HEK293 (cell line): ENCODE data around the gene CNGA4.

ENCODE experiments used
- CTCF ChIA-PET: fragments of 350-600 bp; formaldehyde crosslinking; extraction: SDS; loops from one replicate; lab custom pipeline; 2021; ENCODE audit warnings: antibody characterized with exemption; lab: Yijun Ruan, JAX
- POLR2A ChIA-PET: fragments of 300-600 bp; formaldehyde crosslinking; extraction: SDS; loops from one replicate; lab custom pipeline; 2020; ENCODE audit warnings: antibody characterized with exemption, inconsistent platforms; lab: Yijun Ruan, JAX
- H3K27ac ChIP-seq: fragments of 200-500 bp; sonication (Bioruptor generic); 2 replicates; pipeline ENCODE4 v1.5.1; 2014; ENCODE audit warnings: low read depth, low read length, control low read depth, inconsistent platforms; ENCODE audit errors: extremely low read depth
- H3K36me3 ChIP-seq, 2 experiments: fragments of 200-500 bp in 1 of 2; sonication (Bioruptor generic) in 1 of 2; 1 replicate in 1 of 2; 2 replicates in 1 of 2; pipeline ENCODE4 v1.5.1; 2014 to 2017; ENCODE audit warnings: inconsistent platforms in 2 of 2, low read length in 2 of 2; ENCODE audit not compliant: control insufficient read depth in 2 of 2, insufficient read depth in 1 of 2
- H3K4me1 ChIP-seq: fragments of 200-500 bp; sonication (Bioruptor generic); 2 replicates; pipeline ENCODE4 v1.5.1; 2014; ENCODE audit warnings: mild to moderate bottlenecking, low read length, inconsistent platforms; ENCODE audit not compliant: control insufficient read depth, insufficient read depth
- H3K4me3 ChIP-seq: 2 replicates; pipeline ENCODE4 v1.5.1; 2011; ENCODE audit warnings: low read depth, mild to moderate bottlenecking, control low read depth, low read length, moderate library complexity
- H3K9me3 ChIP-seq: fragments of 200-500 bp; sonication (Bioruptor generic); 2 replicates; pipeline ENCODE4 v1.5.1; 2014; ENCODE audit warnings: low read depth, low read length, inconsistent platforms; ENCODE audit not compliant: control insufficient read depth, insufficient read depth
- BCL6B ChIP-seq: fragments of 450-650 bp; formaldehyde crosslinking; IDR thresholded peaks from 2 replicates; pipeline ENCODE4 v1.5.1; 2017; ENCODE audit warnings: missing biosample characterization, missing genetic modification characterization
- SCRT1 ChIP-seq: fragments of 450-650 bp; formaldehyde crosslinking; IDR thresholded peaks from 2 replicates; pipeline ENCODE4 v1.5.1; 2016; ENCODE audit warnings: missing biosample characterization, missing genetic modification characterization, borderline replicate concordance
- YY2 ChIP-seq: fragments of 450-650 bp; formaldehyde crosslinking; IDR thresholded peaks from 2 replicates; pipeline ENCODE4 v1.5.1; 2016; ENCODE audit warnings: missing biosample characterization, missing genetic modification characterization
- ZBTB21 ChIP-seq: fragments of 450-650 bp; formaldehyde crosslinking; IDR thresholded peaks from 2 replicates; pipeline ENCODE4 v1.5.1; 2017; ENCODE audit warnings: missing biosample characterization, missing genetic modification characterization
- ZBTB48 ChIP-seq: fragments of 450-650 bp; formaldehyde crosslinking; IDR thresholded peaks from 2 replicates; pipeline ENCODE4 v1.5.1; 2016; ENCODE audit warnings: missing biosample characterization, missing genetic modification characterization
- ZNF114 ChIP-seq: fragments of 450-650 bp; formaldehyde crosslinking; IDR thresholded peaks from 2 replicates; pipeline ENCODE4 v1.5.0; 2017; ENCODE audit warnings: missing biosample characterization, missing genetic modification characterization
- ZNF175 ChIP-seq: fragments of 450-650 bp; formaldehyde crosslinking; IDR thresholded peaks from 2 replicates; pipeline ENCODE4 v1.5.1; 2016; ENCODE audit warnings: missing biosample characterization, missing genetic modification characterization
- ZNF23 ChIP-seq: fragments of 450-650 bp; formaldehyde crosslinking; IDR thresholded peaks from 2 replicates; pipeline ENCODE4 v1.5.1; 2016; ENCODE audit warnings: missing biosample characterization, missing genetic modification characterization, borderline replicate concordance
- ZNF426 ChIP-seq: fragments of 450-650 bp; formaldehyde crosslinking; IDR thresholded peaks from 2 replicates; pipeline ENCODE4 v1.5.1; 2017; ENCODE audit warnings: missing biosample characterization, missing genetic modification characterization, mild to moderate bottlenecking, inconsistent platforms, moderate library complexity
- ZNF473 ChIP-seq: fragments of 450-650 bp; formaldehyde crosslinking; IDR thresholded peaks from 2 replicates; pipeline ENCODE4 v1.5.1; 2017; ENCODE audit warnings: missing biosample characterization, missing genetic modification characterization
- ZNF501 ChIP-seq: fragments of 450-650 bp; formaldehyde crosslinking; IDR thresholded peaks from 2 replicates; pipeline ENCODE4 v1.5.1; 2016; ENCODE audit warnings: missing biosample characterization, missing genetic modification characterization
- ZNF549 ChIP-seq: fragments of 450-650 bp; IDR thresholded peaks from 2 replicates; pipeline ENCODE4 v1.5.1; 2018; ENCODE audit warnings: missing biosample characterization, missing genetic modification characterization, mild to moderate bottlenecking, inconsistent platforms, moderate library complexity
- ZNF555 ChIP-seq: fragments of 450-650 bp; formaldehyde crosslinking; conservative IDR thresholded peaks from 2 replicates; pipeline ENCODE4 v1.5.1; 2017; ENCODE audit warnings: missing biosample characterization, mild to moderate bottlenecking, missing genetic modification characterization, inconsistent platforms
- ZNF560 ChIP-seq: fragments of 450-650 bp; formaldehyde crosslinking; IDR thresholded peaks from 2 replicates; pipeline ENCODE4 v1.5.1; 2017; ENCODE audit warnings: missing biosample characterization, missing genetic modification characterization, borderline replicate concordance
- ZNF596 ChIP-seq: fragments of 450-650 bp; IDR thresholded peaks from 2 replicates; pipeline ENCODE4 v1.5.0; 2018; ENCODE audit warnings: missing biosample characterization, mild to moderate bottlenecking, missing genetic modification characterization, moderate library complexity
- ZNF624 ChIP-seq: fragments of 450-650 bp; formaldehyde crosslinking; IDR thresholded peaks from 2 replicates; pipeline ENCODE4 v1.5.1; 2017; ENCODE audit warnings: missing biosample characterization, missing genetic modification characterization
- ZNF704 ChIP-seq: fragments of 450-650 bp; formaldehyde crosslinking; IDR thresholded peaks from 2 replicates; pipeline ENCODE4 v1.5.1; 2016; ENCODE audit warnings: missing biosample characterization, missing genetic modification characterization
- ZNF791 ChIP-seq: fragments of 450-650 bp; formaldehyde crosslinking; IDR thresholded peaks from 2 replicates; pipeline ENCODE4 v1.5.1; 2016; ENCODE audit warnings: missing biosample characterization, missing genetic modification characterization
- ZNF837 ChIP-seq: fragments of 450-650 bp; formaldehyde crosslinking; IDR thresholded peaks from 2 replicates; pipeline ENCODE4 v1.5.1; 2016; ENCODE audit warnings: missing biosample characterization, missing genetic modification characterization
- TF ChIP-seq, protein P1 (sequence below): fragments of 450-650 bp; formaldehyde crosslinking; IDR thresholded peaks from 2 replicates; pipeline ENCODE4 v1.5.1; 2016; ENCODE audit warnings: missing biosample characterization, missing genetic modification characterization, borderline replicate concordance
- TF ChIP-seq, protein P2 (sequence below): fragments of 450-650 bp; formaldehyde crosslinking; IDR thresholded peaks from 2 replicates; pipeline ENCODE4 v1.5.1; 2016; ENCODE audit warnings: missing biosample characterization, missing genetic modification characterization
- TF ChIP-seq, protein P3 (sequence below): fragments of 450-650 bp; formaldehyde crosslinking; IDR thresholded peaks from 2 replicates; pipeline ENCODE4 v1.5.1; 2016; ENCODE audit warnings: missing biosample characterization, missing genetic modification characterization

The CNGA4 gene

GRCh38 chr11:6200975-6201374, 37.9 kb upstream of the CNGA4 start (continued):
- TF ChIP-seq BCL6B: no peak
- no peak for TF ChIP-seq ZNF114
- no peak for TF ChIP-seq SCRT1 (tag by site-specific recombination)
- TF ChIP-seq, protein P1, sequence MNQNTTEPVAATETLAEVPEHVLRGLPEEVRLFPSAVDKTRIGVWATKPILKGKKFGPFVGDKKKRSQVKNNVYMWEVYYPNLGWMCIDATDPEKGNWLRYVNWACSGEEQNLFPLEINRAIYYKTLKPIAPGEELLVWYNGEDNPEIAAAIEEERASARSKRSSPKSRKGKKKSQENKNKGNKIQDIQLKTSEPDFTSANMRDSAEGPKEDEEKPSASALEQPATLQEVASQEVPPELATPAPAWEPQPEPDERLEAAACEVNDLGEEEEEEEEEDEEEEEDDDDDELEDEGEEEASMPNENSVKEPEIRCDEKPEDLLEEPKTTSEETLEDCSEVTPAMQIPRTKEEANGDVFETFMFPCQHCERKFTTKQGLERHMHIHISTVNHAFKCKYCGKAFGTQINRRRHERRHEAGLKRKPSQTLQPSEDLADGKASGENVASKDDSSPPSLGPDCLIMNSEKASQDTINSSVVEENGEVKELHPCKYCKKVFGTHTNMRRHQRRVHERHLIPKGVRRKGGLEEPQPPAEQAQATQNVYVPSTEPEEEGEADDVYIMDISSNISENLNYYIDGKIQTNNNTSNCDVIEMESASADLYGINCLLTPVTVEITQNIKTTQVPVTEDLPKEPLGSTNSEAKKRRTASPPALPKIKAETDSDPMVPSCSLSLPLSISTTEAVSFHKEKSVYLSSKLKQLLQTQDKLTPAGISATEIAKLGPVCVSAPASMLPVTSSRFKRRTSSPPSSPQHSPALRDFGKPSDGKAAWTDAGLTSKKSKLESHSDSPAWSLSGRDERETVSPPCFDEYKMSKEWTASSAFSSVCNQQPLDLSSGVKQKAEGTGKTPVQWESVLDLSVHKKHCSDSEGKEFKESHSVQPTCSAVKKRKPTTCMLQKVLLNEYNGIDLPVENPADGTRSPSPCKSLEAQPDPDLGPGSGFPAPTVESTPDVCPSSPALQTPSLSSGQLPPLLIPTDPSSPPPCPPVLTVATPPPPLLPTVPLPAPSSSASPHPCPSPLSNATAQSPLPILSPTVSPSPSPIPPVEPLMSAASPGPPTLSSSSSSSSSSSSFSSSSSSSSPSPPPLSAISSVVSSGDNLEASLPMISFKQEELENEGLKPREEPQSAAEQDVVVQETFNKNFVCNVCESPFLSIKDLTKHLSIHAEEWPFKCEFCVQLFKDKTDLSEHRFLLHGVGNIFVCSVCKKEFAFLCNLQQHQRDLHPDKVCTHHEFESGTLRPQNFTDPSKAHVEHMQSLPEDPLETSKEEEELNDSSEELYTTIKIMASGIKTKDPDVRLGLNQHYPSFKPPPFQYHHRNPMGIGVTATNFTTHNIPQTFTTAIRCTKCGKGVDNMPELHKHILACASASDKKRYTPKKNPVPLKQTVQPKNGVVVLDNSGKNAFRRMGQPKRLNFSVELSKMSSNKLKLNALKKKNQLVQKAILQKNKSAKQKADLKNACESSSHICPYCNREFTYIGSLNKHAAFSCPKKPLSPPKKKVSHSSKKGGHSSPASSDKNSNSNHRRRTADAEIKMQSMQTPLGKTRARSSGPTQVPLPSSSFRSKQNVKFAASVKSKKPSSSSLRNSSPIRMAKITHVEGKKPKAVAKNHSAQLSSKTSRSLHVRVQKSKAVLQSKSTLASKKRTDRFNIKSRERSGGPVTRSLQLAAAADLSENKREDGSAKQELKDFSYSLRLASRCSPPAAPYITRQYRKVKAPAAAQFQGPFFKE (tag by site-specific recombination): no peak
- no peak for TF ChIP-seq ZNF596 (tag by site-specific recombination)
- TF ChIP-seq ZNF555 (tag by site-specific recombination): no peak
- TF ChIP-seq ZNF426 (tag by site-specific recombination): no peak
- TF ChIP-seq YY2: no peak

- Histone ChIP-seq H3K4me3 (no peak overlapping the region), H3K27ac (no peak overlapping the region), H3K36me3 (peaks cover 0 to 17% of the 10 kb centered on the region in 2 experiments; a peak in 1 of 3 replicates), H3K9me3 (no peaks in the 10 kb centered on the region), H3K4me1 (no peaks in the 10 kb centered on the region)
- POLR2A ChIA-PET: no interaction called here
- TF ChIP-seq ZNF704 (tag by site-specific recombination) (no peak), ZNF596 (tag by site-specific recombination) (no peak)
- TF ChIP-seq, protein P2, sequence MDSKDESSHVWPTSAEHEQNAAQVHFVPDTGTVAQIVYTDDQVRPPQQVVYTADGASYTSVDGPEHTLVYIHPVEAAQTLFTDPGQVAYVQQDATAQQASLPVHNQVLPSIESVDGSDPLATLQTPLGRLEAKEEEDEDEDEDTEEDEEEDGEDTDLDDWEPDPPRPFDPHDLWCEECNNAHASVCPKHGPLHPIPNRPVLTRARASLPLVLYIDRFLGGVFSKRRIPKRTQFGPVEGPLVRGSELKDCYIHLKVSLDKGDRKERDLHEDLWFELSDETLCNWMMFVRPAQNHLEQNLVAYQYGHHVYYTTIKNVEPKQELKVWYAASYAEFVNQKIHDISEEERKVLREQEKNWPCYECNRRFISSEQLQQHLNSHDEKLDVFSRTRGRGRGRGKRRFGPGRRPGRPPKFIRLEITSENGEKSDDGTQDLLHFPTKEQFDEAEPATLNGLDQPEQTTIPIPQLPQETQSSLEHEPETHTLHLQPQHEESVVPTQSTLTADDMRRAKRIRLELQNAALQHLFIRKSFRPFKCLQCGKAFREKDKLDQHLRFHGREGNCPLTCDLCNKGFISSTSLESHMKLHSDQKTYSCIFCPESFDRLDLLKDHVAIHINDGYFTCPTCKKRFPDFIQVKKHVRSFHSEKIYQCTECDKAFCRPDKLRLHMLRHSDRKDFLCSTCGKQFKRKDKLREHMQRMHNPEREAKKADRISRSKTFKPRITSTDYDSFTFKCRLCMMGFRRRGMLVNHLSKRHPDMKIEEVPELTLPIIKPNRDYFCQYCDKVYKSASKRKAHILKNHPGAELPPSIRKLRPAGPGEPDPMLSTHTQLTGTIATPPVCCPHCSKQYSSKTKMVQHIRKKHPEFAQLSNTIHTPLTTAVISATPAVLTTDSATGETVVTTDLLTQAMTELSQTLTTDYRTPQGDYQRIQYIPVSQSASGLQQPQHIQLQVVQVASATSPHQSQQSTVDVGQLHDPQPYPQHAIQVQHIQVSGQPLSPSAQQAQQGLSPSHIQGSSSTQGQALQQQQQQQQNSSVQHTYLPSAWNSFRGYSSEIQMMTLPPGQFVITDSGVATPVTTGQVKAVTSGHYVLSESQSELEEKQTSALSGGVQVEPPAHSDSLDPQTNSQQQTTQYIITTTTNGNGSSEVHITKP (tag by site-specific recombination): no peak
- CTCF ChIA-PET: no interaction called here
Measured at GRCh38 chr11:6201481-6201880, 37.4 kb upstream of the CNGA4 start.

- Histone ChIP-seq H3K4me1 (no peaks in the 10 kb centered on the region), H3K4me3 (no peak overlapping the region), H3K36me3 (peaks cover 0 to 21% of the 10 kb centered on the region in 2 experiments; a peak in 1 of 3 replicates), H3K27ac (no peak overlapping the region), H3K9me3 (no peaks in the 10 kb centered on the region)
- ChIA-PET POLR2A (no interaction called here), CTCF (no interaction called here)
- TF ChIP-seq ZNF596 (tag by site-specific recombination) (no peak), ZNF175 (tag by site-specific recombination) (no peak), ZNF549 (tag by site-specific recombination) (no peak), ZNF473 (tag by site-specific recombination) (no peak), ZNF560 (no peak), ZNF23 (no peak), ZNF624 (tag by site-specific recombination) (no peak), ZNF791 (tag by site-specific recombination) (no peak), ZBTB48 (no peak), ZBTB21 (no peak), ZNF837 (tag by site-specific recombination) (no peak), ZNF501 (tag by site-specific recombination) (no peak)
- TF ChIP-seq, protein P3, sequence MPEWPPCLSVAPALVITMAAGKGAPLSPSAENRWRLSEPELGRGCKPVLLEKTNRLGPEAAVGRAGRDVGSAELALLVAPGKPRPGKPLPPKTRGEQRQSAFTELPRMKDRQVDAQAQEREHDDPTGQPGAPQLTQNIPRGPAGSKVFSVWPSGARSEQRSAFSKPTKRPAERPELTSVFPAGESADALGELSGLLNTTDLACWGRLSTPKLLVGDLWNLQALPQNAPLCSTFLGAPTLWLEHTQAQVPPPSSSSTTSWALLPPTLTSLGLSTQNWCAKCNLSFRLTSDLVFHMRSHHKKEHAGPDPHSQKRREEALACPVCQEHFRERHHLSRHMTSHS (tag by site-specific recombination): no peak
Measured at GRCh38 chr11:6202041-6202440, 36.8 kb upstream of the CNGA4 start.
